ENCODE measurements around the gene SYPL2.

DNA sequence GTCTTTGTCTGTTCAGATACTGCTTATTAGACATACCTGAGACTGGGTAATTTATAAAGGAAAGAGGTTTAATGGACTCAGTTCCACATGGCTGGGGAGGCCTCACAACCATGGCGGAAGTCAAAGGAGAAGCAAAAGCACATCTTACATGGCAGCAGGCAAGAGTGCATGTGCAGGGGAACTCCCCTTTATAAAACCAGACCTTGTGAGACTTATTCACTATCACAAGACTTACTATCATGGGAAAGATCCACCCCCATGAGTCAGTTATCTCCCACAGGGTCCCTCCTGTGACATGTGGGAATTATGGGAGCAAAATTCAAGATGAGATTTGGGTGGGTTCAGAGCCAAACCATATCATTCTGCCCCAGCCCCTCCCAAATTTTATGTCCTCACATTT lies 33.0 kb upstream of the SYPL2 start:
- no peak for TF ChIP-seq POLR2A (IDR thresholded peaks at IDR 0.05)
- TF ChIP-seq, protein P1, sequence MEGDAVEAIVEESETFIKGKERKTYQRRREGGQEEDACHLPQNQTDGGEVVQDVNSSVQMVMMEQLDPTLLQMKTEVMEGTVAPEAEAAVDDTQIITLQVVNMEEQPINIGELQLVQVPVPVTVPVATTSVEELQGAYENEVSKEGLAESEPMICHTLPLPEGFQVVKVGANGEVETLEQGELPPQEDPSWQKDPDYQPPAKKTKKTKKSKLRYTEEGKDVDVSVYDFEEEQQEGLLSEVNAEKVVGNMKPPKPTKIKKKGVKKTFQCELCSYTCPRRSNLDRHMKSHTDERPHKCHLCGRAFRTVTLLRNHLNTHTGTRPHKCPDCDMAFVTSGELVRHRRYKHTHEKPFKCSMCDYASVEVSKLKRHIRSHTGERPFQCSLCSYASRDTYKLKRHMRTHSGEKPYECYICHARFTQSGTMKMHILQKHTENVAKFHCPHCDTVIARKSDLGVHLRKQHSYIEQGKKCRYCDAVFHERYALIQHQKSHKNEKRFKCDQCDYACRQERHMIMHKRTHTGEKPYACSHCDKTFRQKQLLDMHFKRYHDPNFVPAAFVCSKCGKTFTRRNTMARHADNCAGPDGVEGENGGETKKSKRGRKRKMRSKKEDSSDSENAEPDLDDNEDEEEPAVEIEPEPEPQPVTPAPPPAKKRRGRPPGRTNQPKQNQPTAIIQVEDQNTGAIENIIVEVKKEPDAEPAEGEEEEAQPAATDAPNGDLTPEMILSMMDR (IDR thresholded peaks at IDR 0.05): no peak

All from lower leg skin (tissue), 3 donors.